Measurements from ENCODE around the gene PPP2R1B.

- TF ChIP-seq CTCF (IDR thresholded peaks at IDR 0.05; ENCODE audit: control extremely low read depth in 1 of 3, insufficient read depth in 1 of 3, low read depth in 1 of 3, low read length in 3 of 3) (no peak), EP300 (IDR thresholded peaks at IDR 0.05; ENCODE audit: borderline replicate concordance in 1 of 2, low read depth in 2 of 2, low read length in 2 of 2) (no peak), TCF12 (IDR thresholded peaks at IDR 0.05; ENCODE audit: low read depth, low read length) (no peak), CHD1 (IDR thresholded peaks at IDR 0.05; ENCODE audit: low read depth, low read length) (no peak), GABPA (IDR thresholded peaks at IDR 0.05; ENCODE audit: borderline replicate concordance, insufficient read depth, low read length) (no peak), SP1 (IDR thresholded peaks at IDR 0.05; ENCODE audit: low read depth, low read length) (no peak)
Observed at GRCh38 chr11:111699579-111700156, 66.5 kb downstream of the PPP2R1B start.

Data from H1 (cell line).